HUDEP-2 (cell line): Measurements from ENCODE around the gene CCDC39.

Experiments
- DNase-seq, 76 experiments: peaks; one replicate each; lab custom pipeline; 2025; ENCODE audit not compliant: unreplicated experiment in 76 of 76; lab: John Stamatoyannopoulos, UW

Gene CCDC39

DNA sequence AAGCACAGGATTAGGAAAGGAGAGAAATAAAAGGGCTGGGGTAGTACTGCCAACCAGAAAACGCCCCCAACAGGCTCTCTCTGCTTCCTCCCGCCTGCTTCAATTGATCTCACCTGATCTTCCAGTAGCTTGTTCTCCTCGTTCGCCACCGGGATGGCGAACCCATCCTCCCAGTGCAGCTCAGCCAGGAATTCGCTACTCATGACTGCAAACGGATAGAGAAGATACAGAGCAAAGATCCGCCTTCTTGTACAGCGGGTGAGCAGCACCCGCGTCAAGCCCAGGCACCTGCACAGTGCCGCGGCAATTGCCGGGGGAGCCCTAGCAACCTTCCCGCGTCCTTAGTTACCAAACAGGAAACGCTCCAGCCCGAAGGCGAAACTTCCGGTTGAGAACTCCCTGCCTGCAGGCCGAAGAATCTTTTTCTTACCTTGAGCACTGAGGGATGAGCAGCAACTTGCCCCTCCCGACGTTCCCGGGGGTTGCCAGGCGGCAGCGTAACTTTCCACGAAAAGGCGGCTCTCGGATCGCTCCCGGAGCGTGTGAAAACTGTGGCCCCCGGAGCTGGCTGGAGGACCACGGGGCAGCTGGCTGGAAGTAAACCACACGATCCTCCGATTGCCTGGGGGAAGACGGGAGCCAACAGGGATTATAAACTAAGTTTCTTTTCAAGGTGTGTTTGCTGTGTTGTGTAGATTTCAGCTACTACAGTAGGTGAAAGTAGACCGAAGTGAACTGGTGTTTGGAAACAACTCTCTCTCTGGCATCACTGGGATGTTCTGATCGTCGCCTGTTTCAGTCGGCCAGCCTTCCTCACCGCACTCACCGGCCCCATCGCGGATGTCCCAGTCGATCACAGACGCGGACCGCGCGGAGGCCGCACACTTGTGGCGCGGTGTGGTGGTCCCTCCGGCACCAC lies at the start of gene CCDC39:
Gene CCDC39, minus strand, starts transcription at position 312 of the 919 bp plus-strand sequence. Its CDS starts 109 bp downstream, at position 203.
- peak in 64 of 76 experiments; percentile 3 to 72 (median 40) for DNase-seq

GRCh38 chr3:180720012-180720411 lies 40.7 kb upstream of the CCDC39 start:
- no peak for DNase-seq

- DNase-seq, result no peak
These were observed 28.6 kb upstream of the CCDC39 start for GRCh38 chr3:180707896-180708295.

GRCh38 chr3:180705619-180706018 lies 26.3 kb upstream of the CCDC39 start:
- DNase-seq, result no peak

GRCh38 chr3:180704532-180704931 lies 25.2 kb upstream of the CCDC39 start:
- no peak for DNase-seq

GRCh38 chr3:180700941-180701340 lies 21.7 kb upstream of the CCDC39 start:
- DNase-seq, result no peak

DNA sequence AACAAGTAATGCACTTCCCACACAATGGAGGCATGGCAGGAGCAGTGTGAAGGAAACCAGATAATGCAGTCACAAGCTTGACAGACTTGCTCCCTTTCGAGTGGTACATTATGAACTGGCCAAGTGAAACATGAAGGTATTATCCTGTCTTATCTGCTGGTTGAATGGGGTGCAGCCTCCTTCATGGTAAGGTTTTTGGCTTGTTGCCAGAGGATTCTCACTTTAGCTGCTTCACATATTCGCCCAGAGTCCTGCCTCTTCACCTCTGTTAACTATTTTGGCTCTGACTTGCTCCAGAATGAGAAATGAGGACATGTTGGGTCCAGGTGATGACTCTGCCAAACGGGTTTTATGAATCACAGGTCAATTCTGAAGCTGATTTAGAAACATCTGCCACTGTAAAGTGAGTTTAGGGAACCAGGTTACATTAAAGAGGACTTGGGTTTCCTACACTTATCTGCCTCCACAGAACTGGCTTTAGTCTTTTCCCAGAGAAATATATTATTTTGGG lies 19.5 kb upstream of the CCDC39 start:
- peak in 3 of 76 experiments; percentile 1 to 2 (median 2) for DNase-seq

DNA sequence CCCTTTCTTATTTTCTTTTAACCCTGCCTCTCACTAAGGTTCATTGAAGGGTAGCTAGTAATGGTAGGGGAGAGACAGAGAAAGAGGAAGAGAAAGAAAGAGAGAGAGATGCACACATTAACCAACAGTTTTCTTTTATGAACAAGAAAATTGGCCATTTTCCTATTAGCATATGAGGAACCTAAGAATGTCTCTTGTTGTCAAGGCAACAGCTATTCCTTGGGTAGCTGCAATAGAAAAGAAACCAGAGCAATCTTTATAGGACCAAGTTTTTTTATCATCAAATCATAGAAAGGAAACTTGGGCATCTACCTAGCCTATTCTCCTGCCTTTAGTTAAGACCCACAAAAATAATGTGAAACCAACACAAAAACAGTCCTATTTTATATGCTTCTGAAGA lies 15.0 kb upstream of the CCDC39 start:
- no peak for DNase-seq

GRCh38 chr3:180693656-180694055 lies 14.4 kb upstream of the CCDC39 start:
- DNase-seq, result no peak

- DNase-seq, result no peak
These were observed 10.8 kb upstream of the CCDC39 start for GRCh38 chr3:180690061-180690460.

DNA sequence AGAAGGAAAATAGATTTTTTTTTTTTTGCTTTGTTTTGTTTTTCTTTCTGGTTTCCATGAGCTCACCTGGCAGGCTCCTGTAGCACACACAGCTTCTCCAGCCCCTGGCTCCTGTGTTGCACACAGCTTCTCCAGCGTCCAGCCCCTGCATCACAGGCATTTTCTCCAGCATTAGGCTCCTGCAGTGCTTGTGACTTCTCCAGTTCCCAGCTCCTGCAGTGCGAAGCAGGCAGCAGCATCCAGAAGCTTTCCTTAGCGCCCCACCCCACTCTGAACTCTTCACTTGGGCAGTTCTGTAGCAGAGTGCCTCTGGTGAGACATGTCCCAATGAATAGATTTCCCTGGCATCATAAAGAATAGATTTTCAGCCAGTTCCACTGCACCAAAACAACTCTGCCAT lies 5.5 kb upstream of the CCDC39 start:
- no peak for DNase-seq

- DNase-seq, result no peak
These were observed 4.5 kb upstream of the CCDC39 start for GRCh38 chr3:180683816-180684215.

- peak in 30 of 76 experiments; percentile 1 to 59 (median 19) for DNase-seq
These were observed 775 bp upstream of the CCDC39 start for GRCh38 chr3:180680097-180680430.

GRCh38 chr3:180678231-180678630 lies 1.1 kb downstream of the CCDC39 start:
- no peak for DNase-seq

GRCh38 chr3:180661444-180661843 lies 17.8 kb downstream of the CCDC39 start:
- DNase-seq, result no peak

- no peak for DNase-seq
These were observed 22.2 kb downstream of the CCDC39 start for GRCh38 chr3:180657094-180657493.

DNA sequence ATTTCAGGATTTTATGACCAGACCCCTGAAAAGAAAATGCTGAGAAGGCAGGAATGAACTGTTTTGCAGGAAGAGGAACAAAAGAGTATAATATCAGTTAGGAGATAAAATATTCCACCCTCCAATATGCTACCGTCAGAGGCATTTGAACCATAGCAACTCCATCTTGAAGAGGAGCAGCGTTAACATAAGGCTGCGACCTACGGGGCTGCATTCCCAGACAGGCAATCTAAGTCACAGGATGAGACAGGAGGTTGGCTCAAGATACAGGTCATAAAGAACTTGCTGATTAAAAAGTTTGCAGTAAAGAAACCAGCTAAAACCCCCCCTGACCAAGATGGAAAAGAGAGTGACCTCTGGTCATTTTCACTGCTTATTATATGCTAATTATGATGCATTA lies 22.9 kb downstream of the CCDC39 start:
- DNase-seq, result no peak

- no peak for DNase-seq
These were observed 33.0 kb downstream of the CCDC39 start for GRCh38 chr3:180646187-180646790.

GRCh38 chr3:180640987-180641386 lies 38.3 kb downstream of the CCDC39 start:
- DNase-seq, result no peak

DNA sequence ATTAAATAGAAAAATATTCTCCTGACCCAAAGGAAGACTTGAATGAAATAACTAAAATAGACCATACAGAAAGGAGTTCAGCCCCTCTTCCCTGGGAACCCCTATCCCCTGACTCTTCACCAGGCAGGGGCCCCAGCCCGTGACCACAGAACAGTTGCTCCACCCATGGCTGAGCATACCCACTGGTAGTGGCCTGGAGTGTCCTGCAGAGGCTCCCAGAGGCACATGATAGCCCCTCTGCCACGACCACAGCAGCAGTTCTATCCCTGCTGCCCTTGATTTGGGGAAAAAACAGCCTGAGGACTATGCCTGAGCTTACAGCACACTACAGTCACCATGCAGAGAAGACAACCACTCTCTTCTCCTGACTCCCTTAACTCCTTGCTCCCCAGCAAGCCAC lies 45.6 kb downstream of the CCDC39 start:
- DNase-seq, result peak in 1 of 76 experiments; percentile 2

- DNase-seq, result no peak
These were observed 48.0 kb downstream of the CCDC39 start for GRCh38 chr3:180631317-180631716.

DNA sequence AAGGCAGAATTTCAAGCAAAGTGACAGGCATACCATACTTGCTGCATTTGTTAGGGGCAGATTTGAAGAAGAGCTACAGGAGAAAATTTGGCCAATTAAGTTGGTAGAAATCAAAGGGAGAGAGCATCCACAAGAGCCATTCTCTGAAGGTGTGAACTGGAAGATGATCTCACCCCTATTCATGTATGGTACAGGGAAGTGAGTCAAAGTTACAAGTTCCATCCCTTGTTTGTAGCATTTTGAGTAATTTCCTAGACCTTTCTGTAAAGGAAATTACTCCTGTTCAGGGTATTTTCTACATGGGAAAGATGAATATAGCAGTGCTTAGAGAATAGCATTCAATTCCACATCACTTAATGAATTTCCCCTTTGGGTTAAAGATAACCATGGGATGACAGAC lies 48.9 kb downstream of the CCDC39 start:
- DNase-seq, result no peak
